HepG2 (cell line): Measurements from ENCODE around the gene CHD2. TPM values are rescaled to one million over a fixed set of nuclear protein-coding genes. Genes with fewer than 3 reads are reported as not detected.

Experiments used
- ATAC-seq: fragments of 200-7000 bp; cut with Tn5 transposase; 3 replicates; pipeline ENCODE4 v1.9.1; 2020; ENCODE audit warnings: mild to moderate bottlenecking, moderate library complexity
- BruUV-seq: library from RNA; stranded (reverse); fragments of 400-500 nt; replicated peaks from 2 replicates; lab custom pipeline; 2021; lab: Mats Ljungman, UMichigan
- CTCF ChIA-PET: fragments of 300-600 bp; formaldehyde crosslinking; extraction: SDS; loops from one replicate; lab custom pipeline; 2021; ENCODE audit warnings: low total read pairs, inconsistent platforms, low intra/inter-chr PET ratio; lab: Yijun Ruan, JAX
- POLR2A ChIA-PET: fragments of 350-600 bp; sonication (Branson Sonifier 250); formaldehyde crosslinking; loops from one replicate; lab custom pipeline; 2020; ENCODE audit warnings: antibody characterized with exemption, inconsistent platforms; lab: Yijun Ruan, JAX
- DNase-seq: peaks from one replicate; pipeline ENCODE4 v3.0.0-alpha.2; 2015; ENCODE audit warnings: low spot score
- FAIRE-seq: peaks from 3 replicates; lab custom pipeline; 2011; peaks lifted over from hg19 to GRCh38; lab: Jason Lieb, UNC
- H2AFZ ChIP-seq: one replicate; pipeline ENCODE4 v1.6.1; 2011; ENCODE audit warnings: low read length, inconsistent platforms
- H3K27ac ChIP-seq: fragments of 300-600 bp; 3 replicates; pipeline ENCODE4 v1.8.0; 2011; ENCODE audit warnings: mixed run types, mild to moderate bottlenecking, mixed read lengths, low read length, inconsistent platforms; ENCODE audit not compliant: insufficient read depth; ENCODE audit errors: extremely low read length
- H3K27me3 ChIP-seq, 2 experiments: fragments of 200-600 bp in 1 of 2; 2 replicates in 1 of 2; 3 replicates in 1 of 2; pipeline versions ENCODE4 v1.6.0 to v1.8.0; 2011; ENCODE audit warnings: low read length in 2 of 2, mild to moderate bottlenecking in 2 of 2, moderate library complexity in 2 of 2, inconsistent platforms in 1 of 2; ENCODE audit not compliant: insufficient read depth in 2 of 2, control insufficient read depth in 1 of 2
- H3K36me3 ChIP-seq, 2 experiments: fragments of 200-600 bp in 1 of 2; replicated peaks in 1 of 2; 2 replicates in 1 of 2; 3 replicates in 1 of 2; pipeline versions ENCODE4 v1.5.1 to v1.8.0; 2011; ENCODE audit warnings: low read length in 2 of 2, inconsistent platforms in 1 of 2; ENCODE audit not compliant: insufficient read depth in 2 of 2, control insufficient read depth in 1 of 2
- H3K4me1 ChIP-seq: 2 replicates; pipeline ENCODE4 v1.5.1; 2012; ENCODE audit warnings: low read length, inconsistent platforms; ENCODE audit not compliant: insufficient read depth
- H3K4me2 ChIP-seq: 2 replicates; pipeline ENCODE4 v1.6.0; 2011; ENCODE audit warnings: low read depth, low read length, inconsistent platforms
- H3K4me3 ChIP-seq, 3 experiments: fragments of 200-600 bp in 1 of 3; sonication (generic), shearing (Covaris generic) in 1 of 3; replicated peaks in 1 of 3; 2 replicates each; pipeline ENCODE4 v1.5.1; 2011 to 2016; ENCODE audit warnings: low read length in 3 of 3, inconsistent platforms in 2 of 3, low read depth in 2 of 3, mild to moderate bottlenecking in 2 of 3, control low read depth in 1 of 3, mixed read lengths in 1 of 3; ENCODE audit not compliant: insufficient read depth in 1 of 3
- H3K79me2 ChIP-seq: one replicate; pipeline ENCODE4 v1.6.1; 2011; ENCODE audit warnings: low read length, inconsistent platforms; ENCODE audit not compliant: insufficient read depth
- H3K9ac ChIP-seq: 2 replicates; pipeline ENCODE4 v1.6.0; 2011; ENCODE audit warnings: mild to moderate bottlenecking, low read depth, low read length, inconsistent platforms; ENCODE audit not compliant: insufficient read depth
- H3K9me3 ChIP-seq: 2 replicates; pipeline ENCODE4 v1.5.1; 2012; ENCODE audit warnings: mild to moderate bottlenecking, low read length
- H4K20me1 ChIP-seq: 2 replicates; pipeline ENCODE4 v1.6.0; 2011; ENCODE audit warnings: inconsistent platforms, mild to moderate bottlenecking, low read length, moderate library complexity; ENCODE audit not compliant: insufficient read depth
- CEBPB ChIP-seq: IDR thresholded peaks from 2 replicates; pipeline ENCODE4 v1.6.1; 2011; ENCODE audit warnings: low read depth, low read length, improper control_type of control experiment, borderline replicate concordance
- CEBPG ChIP-seq: IDR thresholded peaks from 2 replicates; pipeline ENCODE4 v1.6.1; 2016
- TEAD3 ChIP-seq: optimal IDR thresholded peaks from 2 replicates; pipeline ENCODE3; 2016; ENCODE audit warnings: borderline replicate concordance
- ZNF382 ChIP-seq: sonication (generic); formaldehyde crosslinking; IDR thresholded peaks from 2 replicates; pipeline ENCODE4 v1.5.0; 2020; ENCODE audit warnings: missing genetic modification reagents, mild to moderate bottlenecking, borderline replicate concordance
- ZNF672 ChIP-seq: sonication (generic); formaldehyde crosslinking; IDR thresholded peaks from 2 replicates; pipeline ENCODE4 v1.8.1; 2022; ENCODE audit warnings: missing genetic modification reagents
- ZNF746 ChIP-seq: sonication (generic); formaldehyde crosslinking; IDR thresholded peaks from 2 replicates; pipeline ENCODE4 v1.8.0; 2022; ENCODE audit warnings: mild to moderate bottlenecking, missing genetic modification reagents
- WGBS: methylation state at CpG from one replicate; pipeline ENCODE4 v1.1.6; 2017; ENCODE audit warnings: low lambda C conversion rate; 5-methylcytosine and 5-hydroxymethylcytosine counted together
- in situ Hi-C: cut with HindIII; loops from 2 replicates; pipeline ENCODE4 v1.10.0; 2017; ENCODE audit warnings: low pct_unique_long_range_greater_than_20kb; ENCODE audit not compliant: extremely low pct_ligation_motif_present
- intact Hi-C: fragments of 100-400 bp; cut with micrococcal nuclease; formaldehyde crosslinking; loops from one replicate; pipeline ENCODE4 v1.10.0; 2022; ENCODE audit not compliant: unreplicated experiment
- polyA plus RNA-seq, 8 experiments: library from polyadenylated mRNA; depleted of rRNA in 3 of 8; stranded (reverse) in 7 of 8; unstranded in 1 of 8; fragments of >200 nt; fragmentation: Illumina TruSeq in 4 of 8; extraction: Trizol in 4 of 8; gene quantifications; 2 replicates each; pipeline versions ENCODE4 v1.2.1 to v1.2.3, GENCODE V29; 2011 to 2016; ENCODE audit warnings: low read depth in 4 of 8, missing spikeins in 1 of 8, mixed read lengths in 1 of 8; ENCODE audit not compliant: insufficient read depth in 1 of 8
- total RNA-seq, 5 experiments: library from RNA; depleted of rRNA; stranded (reverse); fragments of >200 nt; fragmentation: Illumina TruSeq; extraction: Trizol; gene quantifications; 2 replicates each; pipeline ENCODE4 v1.2.3, GENCODE V29; 2016; ENCODE audit warnings: low read depth in 1 of 5
- TF ChIP-seq, protein P1 (sequence below): sonication (generic); formaldehyde crosslinking; IDR thresholded peaks from 2 replicates; pipeline ENCODE4 v1.5.0; 2020; ENCODE audit warnings: missing genetic modification reagents

The CHD2 gene
- total and polyA plus RNA-seq, 2 of the 13 experiments (the other 11 are each of a cell fraction or from before 2014, with no cell fraction given): 54.0 to 54.1 TPM

DNA sequence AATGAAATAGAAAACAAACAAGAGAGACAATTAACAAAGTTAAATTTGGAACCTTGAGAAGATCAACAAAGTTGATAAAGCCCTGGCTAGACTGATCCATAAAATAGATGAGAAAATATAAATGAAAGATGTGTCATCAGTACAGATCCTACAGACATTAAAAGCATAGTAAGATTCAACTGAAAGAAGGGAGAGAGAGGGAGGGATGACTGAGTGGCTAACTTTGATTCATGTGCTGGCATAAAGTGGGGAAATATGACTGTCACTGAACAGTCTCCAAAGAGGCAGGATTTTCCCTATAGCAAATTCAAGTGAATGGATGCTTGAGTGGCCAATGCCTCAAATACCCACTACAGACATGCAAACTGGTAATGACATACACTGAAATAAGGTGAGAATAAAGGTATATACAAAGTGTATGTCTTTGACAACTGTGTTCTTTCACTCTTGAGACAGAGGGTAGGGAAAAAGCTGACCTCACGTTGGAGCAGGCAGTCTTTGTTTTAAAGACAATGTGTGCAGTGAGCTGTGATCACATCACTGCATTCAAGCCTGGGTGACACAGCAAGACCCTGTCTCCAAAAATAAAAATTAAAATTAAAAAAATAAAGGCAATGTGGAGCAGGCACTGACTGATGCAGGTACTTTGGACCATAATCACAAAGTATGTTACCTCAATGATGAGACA, 35.9 kb upstream of the CHD2 start:
- in situ Hi-C loops: no loop called here
- no peak for FAIRE-seq
- Histone ChIP-seq H3K9ac (no peak overlapping the region), H3K4me3 (0 out of 6 replicates have a peak overlapping the region, but pooled peaks of 1 of the 3 experiments have one; percentile 7), H3K27me3 (no peaks in the 10 kb centered on the region; a peak in 1 of 5 replicates), H3K4me1 (peaks cover 32% of the 10 kb centered on the region), H3K27ac (no peak overlapping the region), H3K36me3 (no peaks in the 10 kb centered on the region), H2AFZ (no peak overlapping the region), H3K4me2 (peak overlapping the region; percentile 45)
- DNase-seq: no peak
- ATAC-seq: no peak
- CTCF ChIA-PET: no interaction called here
- 12% methylated on average over 1 of the region's 1 CpG for WGBS
- peak; percentile 85; the same call in 1 of the 2 replicates for TF ChIP-seq ZNF382 (CRISPR knock-in tag)
- TF ChIP-seq ZNF746 (CRISPR knock-in tag): no peak
- TF ChIP-seq, all 625 proteins: peak for 1
- H3K9me3 ChIP-seq: peaks cover 5% of the 10 kb centered on the region; the same call in 1 of the 2 replicates
- POLR2A ChIA-PET: no interaction called here
- no TSS peak for BruUV-seq
- H4K20me1 ChIP-seq: no peaks in the 10 kb centered on the region
- intact Hi-C loops: no loop called here
- H3K79me2 ChIP-seq: no peaks in the 10 kb centered on the region

DNA sequence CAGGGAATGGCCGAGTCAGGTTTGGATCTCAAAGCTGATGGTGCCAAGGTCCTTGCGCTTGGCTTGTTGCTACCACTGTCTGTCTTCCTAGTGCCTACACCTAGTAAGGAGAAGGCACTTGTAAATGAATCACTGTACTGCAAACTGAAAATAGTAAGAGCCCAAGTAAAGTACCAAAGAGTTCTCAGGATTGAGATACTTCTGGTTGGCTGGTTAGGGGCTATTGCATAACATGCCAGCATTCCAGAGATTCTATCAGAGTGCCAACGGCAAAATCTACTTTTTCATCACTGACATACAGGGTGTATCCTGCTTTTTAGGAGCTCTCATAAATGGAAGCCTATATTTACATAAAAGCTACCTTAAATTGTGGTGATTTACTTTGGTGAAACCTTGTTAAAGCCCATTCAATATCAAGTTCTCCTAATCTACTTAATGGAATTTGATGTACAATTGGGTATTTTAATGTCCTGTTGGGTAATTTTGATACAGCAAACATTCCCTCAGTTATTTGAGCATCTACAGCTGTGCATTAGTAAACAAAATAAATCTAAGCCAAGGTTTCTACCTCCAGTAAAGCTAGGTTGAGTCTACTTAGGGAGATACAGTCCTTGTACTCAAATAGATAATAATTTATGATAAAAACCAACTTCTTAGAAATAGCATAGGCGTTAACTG, 30.7 kb upstream of the CHD2 start:
- FAIRE-seq: peak; percentile 40
- POLR2A ChIA-PET: interaction anchor here (1.5 to 3.0 kb wide), 2 partner anchors 13 to 37 kb away, joined by 3 to 17 read pairs; no protein-coding TSS in a partner anchor
- in situ Hi-C loops (no loop called here), intact Hi-C loops (loop anchor here (1.0 kb wide), 1 partner anchor 8 kb away; no protein-coding TSS in a partner anchor)
- Histone ChIP-seq H3K4me1 (peaks cover 45% of the 10 kb centered on the region), H3K4me2 (peak overlapping the region; percentile 73), H3K9ac (no peak overlapping the region), H3K9me3 (peaks cover under 1% of the 10 kb centered on the region; the same call in 1 of the 2 replicates), H3K79me2 (no peaks in the 10 kb centered on the region), H3K36me3 (no peaks in the 10 kb centered on the region), H2AFZ (no peak overlapping the region), H3K27me3 (no peaks in the 10 kb centered on the region; a peak in 1 of 5 replicates), H3K27ac (no peak overlapping the region), H4K20me1 (no peaks in the 10 kb centered on the region), H3K4me3 (peak overlapping the region in 2 of 3 experiments; percentile 22 to 45; a peak in 1 of 6 replicates)
- peak; percentile 54 for TF ChIP-seq TEAD3 (CRISPR knock-in tag)
- peak; percentile 61 for TF ChIP-seq CEBPG (CRISPR knock-in tag)
- TF ChIP-seq CEBPB: peak; percentile 84
- TF ChIP-seq, protein P1, sequence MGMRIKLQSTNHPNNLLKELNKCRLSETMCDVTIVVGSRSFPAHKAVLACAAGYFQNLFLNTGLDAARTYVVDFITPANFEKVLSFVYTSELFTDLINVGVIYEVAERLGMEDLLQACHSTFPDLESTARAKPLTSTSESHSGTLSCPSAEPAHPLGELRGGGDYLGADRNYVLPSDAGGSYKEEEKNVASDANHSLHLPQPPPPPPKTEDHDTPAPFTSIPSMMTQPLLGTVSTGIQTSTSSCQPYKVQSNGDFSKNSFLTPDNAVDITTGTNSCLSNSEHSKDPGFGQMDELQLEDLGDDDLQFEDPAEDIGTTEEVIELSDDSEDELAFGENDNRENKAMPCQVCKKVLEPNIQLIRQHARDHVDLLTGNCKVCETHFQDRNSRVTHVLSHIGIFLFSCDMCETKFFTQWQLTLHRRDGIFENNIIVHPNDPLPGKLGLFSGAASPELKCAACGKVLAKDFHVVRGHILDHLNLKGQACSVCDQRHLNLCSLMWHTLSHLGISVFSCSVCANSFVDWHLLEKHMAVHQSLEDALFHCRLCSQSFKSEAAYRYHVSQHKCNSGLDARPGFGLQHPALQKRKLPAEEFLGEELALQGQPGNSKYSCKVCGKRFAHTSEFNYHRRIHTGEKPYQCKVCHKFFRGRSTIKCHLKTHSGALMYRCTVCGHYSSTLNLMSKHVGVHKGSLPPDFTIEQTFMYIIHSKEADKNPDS (CRISPR knock-in tag): no peak
- TF ChIP-seq ZNF672: no peak
- BruUV-seq: no TSS peak
- peak; percentile 25 for DNase-seq
- 30% methylated on average over 4 of the region's 4 CpGs for WGBS
- CTCF ChIA-PET: no interaction called here
- ATAC-seq: peak; percentile 31
